NB4 (cell line): ENCODE measurements around the gene CCT7.

Source experiments
- CTCF ChIP-seq: IDR thresholded peaks from one replicate; pipeline ENCODE4 v1.5.1; 2012; ENCODE audit warnings: low read depth, low read length
- MAX ChIP-seq: IDR thresholded peaks from 2 replicates; pipeline ENCODE4 v1.6.1; 2011; ENCODE audit warnings: low read depth, low read length
- POLR2A ChIP-seq: IDR thresholded peaks from 2 replicates; pipeline ENCODE4 v1.6.1; 2011; ENCODE audit warnings: mild to moderate bottlenecking; ENCODE audit not compliant: insufficient read length; ENCODE audit errors: extremely low read depth

GRCh38 chr2:73187549-73187948 is 46.6 kb upstream of the CCT7 start:
- TF ChIP-seq CTCF = no peak
- no peak for TF ChIP-seq POLR2A
- peak; percentile 82 for TF ChIP-seq MAX
